MM.1S (cell line): ENCODE data around the gene NLRP3.

ENCODE experiments used
- EZH2 ChIP-seq: fragments of 300-600 bp; sonication (generic); optimal IDR thresholded peaks from 2 replicates; pipeline ENCODE3; 2017; ENCODE audit warnings: low read depth, mild to moderate bottlenecking, antibody characterized with exemption, low read length, mixed read lengths
- EZH2phosphoT487 ChIP-seq: fragments of 300-600 bp; sonication (generic); IDR thresholded peaks from 2 replicates; pipeline ENCODE4 v1.6.1; 2018; ENCODE audit warnings: antibody characterized with exemption, low read length
- TF ChIP-seq, protein P1 (sequence below): fragments of 300-600 bp; sonication (generic); IDR thresholded peaks from 2 replicates; pipeline ENCODE4 v1.5.1; 2016; ENCODE audit warnings: antibody characterized with exemption, low read length, mixed read lengths

DNA sequence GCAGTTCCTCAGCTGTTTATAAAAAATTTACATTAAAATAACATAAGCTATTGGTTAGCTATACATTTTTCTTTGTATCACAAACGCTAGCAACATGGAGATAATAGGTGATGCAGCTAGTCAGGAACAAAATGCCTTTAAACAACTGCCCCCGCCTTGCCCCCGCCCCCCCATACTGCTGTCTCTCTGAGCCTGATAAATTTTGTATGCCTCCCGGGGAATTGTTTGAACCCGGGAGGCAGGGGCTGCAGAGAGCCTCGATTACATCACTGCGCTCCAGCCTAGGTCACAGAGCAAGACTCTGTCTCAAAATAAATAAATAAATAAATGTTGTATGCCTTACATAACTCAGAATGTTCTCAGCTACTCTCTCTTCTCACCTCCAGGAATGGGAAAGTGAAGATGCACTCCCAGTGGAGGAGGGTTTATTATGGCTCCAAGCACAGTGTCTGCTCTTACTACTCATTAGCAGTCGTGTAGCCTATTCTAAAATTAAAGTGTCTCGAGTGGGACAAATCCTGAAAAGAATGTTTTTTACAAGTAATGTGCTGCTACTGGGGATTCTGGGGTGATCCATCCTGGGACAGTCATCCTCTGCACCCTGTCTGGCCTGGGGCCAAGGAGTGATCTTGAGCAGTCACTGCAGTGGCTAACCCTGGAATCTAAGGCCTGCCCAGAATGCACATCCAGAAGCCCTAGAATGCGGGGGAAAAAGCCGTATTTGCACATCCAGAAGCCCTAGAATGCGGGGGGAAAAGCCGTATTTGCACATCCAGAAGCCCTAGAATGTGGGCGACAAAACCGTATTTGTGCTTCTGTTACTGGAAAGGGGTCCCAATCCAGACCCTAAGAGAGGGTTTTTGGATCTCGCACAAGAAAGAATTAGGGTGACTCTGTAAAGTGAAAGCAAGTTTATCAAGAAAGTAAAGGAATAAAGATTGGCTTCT, 44.9 kb upstream of the NLRP3 start:
- TF ChIP-seq, protein P1, sequence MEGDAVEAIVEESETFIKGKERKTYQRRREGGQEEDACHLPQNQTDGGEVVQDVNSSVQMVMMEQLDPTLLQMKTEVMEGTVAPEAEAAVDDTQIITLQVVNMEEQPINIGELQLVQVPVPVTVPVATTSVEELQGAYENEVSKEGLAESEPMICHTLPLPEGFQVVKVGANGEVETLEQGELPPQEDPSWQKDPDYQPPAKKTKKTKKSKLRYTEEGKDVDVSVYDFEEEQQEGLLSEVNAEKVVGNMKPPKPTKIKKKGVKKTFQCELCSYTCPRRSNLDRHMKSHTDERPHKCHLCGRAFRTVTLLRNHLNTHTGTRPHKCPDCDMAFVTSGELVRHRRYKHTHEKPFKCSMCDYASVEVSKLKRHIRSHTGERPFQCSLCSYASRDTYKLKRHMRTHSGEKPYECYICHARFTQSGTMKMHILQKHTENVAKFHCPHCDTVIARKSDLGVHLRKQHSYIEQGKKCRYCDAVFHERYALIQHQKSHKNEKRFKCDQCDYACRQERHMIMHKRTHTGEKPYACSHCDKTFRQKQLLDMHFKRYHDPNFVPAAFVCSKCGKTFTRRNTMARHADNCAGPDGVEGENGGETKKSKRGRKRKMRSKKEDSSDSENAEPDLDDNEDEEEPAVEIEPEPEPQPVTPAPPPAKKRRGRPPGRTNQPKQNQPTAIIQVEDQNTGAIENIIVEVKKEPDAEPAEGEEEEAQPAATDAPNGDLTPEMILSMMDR, result no peak
- TF ChIP-seq EZH2 (no peak), EZH2phosphoT487 (no peak)
